ENCODE data around the gene ECHDC1. TPM values are rescaled to one million over a fixed set of nuclear protein-coding genes. Genes with fewer than 3 reads are reported as not detected.

Gene ECHDC1
- total RNA-seq, 3 donors from 2014 or later, result 56.7 to 93.7 (median 82.2) TPM

GRCh38 chr6:127282184-127282583 is 61.2 kb downstream of the ECHDC1 start:
- no peak for TF ChIP-seq POLR2AphosphoS5 (IDR thresholded peaks at IDR 0.05)
- TF ChIP-seq POLR2A (IDR thresholded peaks at IDR 0.05), result no peak
- TF ChIP-seq, protein P1, sequence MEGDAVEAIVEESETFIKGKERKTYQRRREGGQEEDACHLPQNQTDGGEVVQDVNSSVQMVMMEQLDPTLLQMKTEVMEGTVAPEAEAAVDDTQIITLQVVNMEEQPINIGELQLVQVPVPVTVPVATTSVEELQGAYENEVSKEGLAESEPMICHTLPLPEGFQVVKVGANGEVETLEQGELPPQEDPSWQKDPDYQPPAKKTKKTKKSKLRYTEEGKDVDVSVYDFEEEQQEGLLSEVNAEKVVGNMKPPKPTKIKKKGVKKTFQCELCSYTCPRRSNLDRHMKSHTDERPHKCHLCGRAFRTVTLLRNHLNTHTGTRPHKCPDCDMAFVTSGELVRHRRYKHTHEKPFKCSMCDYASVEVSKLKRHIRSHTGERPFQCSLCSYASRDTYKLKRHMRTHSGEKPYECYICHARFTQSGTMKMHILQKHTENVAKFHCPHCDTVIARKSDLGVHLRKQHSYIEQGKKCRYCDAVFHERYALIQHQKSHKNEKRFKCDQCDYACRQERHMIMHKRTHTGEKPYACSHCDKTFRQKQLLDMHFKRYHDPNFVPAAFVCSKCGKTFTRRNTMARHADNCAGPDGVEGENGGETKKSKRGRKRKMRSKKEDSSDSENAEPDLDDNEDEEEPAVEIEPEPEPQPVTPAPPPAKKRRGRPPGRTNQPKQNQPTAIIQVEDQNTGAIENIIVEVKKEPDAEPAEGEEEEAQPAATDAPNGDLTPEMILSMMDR (IDR thresholded peaks at IDR 0.05), result no peak
- Histone ChIP-seq H3K4me1 (no peaks in the 10 kb centered on the region), H3K36me3 (no peaks in the 10 kb centered on the region), H3K4me3 (no peak overlapping the region), H3K27me3 (no peaks in the 10 kb centered on the region), H3K9me3 (no peaks in the 10 kb centered on the region), H3K27ac (no peak overlapping the region)
- no peak for DNase-seq (ENCODE audit: low spot score in 2 of 2)
- intact Hi-C loops (cut with DNase I; ENCODE audit: low total_unique reads), result no loop called here

- DNase-seq (ENCODE audit: low spot score in 2 of 2), result no peak
- intact Hi-C loops (cut with DNase I; ENCODE audit: low total_unique reads), result no loop called here
- H3K4me1 ChIP-seq, result peaks cover 0 to 5% of the 10 kb centered on the region in 2 donors
- H3K9me3 ChIP-seq, result no peaks in the 10 kb centered on the region
- H3K4me3 ChIP-seq, result no peak overlapping the region
- no peaks in the 10 kb centered on the region for H3K27me3 ChIP-seq
- H3K36me3 ChIP-seq, result no peaks in the 10 kb centered on the region
- H3K27ac ChIP-seq, result no peak overlapping the region
- TF ChIP-seq POLR2A (IDR thresholded peaks at IDR 0.05) (no peak), POLR2AphosphoS5 (IDR thresholded peaks at IDR 0.05) (no peak)
- TF ChIP-seq, protein P1 (IDR thresholded peaks at IDR 0.05), result no peak
Observed at GRCh38 chr6:127279815-127280214, 63.6 kb downstream of the ECHDC1 start.

GRCh38 chr6:127277878-127278843 is 65.2 kb downstream of the ECHDC1 start:
- Histone ChIP-seq H3K4me3 (no peak overlapping the region), H3K9me3 (no peaks in the 10 kb centered on the region), H3K27me3 (no peaks in the 10 kb centered on the region), H3K36me3 (no peaks in the 10 kb centered on the region), H3K4me1 (peaks cover 0 to 5% of the 10 kb centered on the region in 2 donors), H3K27ac (no peak overlapping the region)
- DNase-seq (ENCODE audit: low spot score in 2 of 2), result no peak
- intact Hi-C loops (cut with DNase I; ENCODE audit: low total_unique reads), result no loop called here
- TF ChIP-seq, protein P1 (IDR thresholded peaks at IDR 0.05), result no peak
- TF ChIP-seq POLR2AphosphoS5 (IDR thresholded peaks at IDR 0.05), result no peak
- TF ChIP-seq POLR2A (IDR thresholded peaks at IDR 0.05), result no peak

DNA sequence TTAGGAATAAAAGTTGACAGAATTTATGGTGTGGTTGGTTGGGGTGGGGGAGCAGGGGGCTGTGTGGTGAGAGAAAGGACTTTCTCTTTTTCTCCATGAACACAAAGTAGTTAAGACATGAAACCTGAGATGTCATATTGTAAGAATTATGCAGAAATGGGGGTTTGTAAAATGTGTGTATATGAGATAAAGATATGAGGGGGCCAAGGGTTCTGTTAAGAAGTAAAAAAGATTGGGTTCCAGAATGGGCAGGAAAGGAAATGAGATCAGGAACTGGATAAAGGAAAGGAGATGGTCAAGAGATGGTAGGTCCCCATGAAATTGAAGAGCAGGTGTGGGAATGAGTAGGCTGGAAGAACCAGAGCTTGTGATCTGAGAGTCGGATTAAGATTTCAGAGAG is 67.1 kb downstream of the ECHDC1 start:
- H3K4me1 ChIP-seq, result peaks cover 0 to 5% of the 10 kb centered on the region in 2 donors
- no peak for DNase-seq (ENCODE audit: low spot score in 2 of 2)
- intact Hi-C loops (cut with DNase I; ENCODE audit: low total_unique reads), result no loop called here
- no peaks in the 10 kb centered on the region for H3K9me3 ChIP-seq
- H3K27ac ChIP-seq, result no peak overlapping the region
- TF ChIP-seq POLR2AphosphoS5 (IDR thresholded peaks at IDR 0.05) (no peak), POLR2A (IDR thresholded peaks at IDR 0.05) (no peak)
- TF ChIP-seq, protein P1 (IDR thresholded peaks at IDR 0.05), result no peak
- no peak overlapping the region for H3K4me3 ChIP-seq
- no peaks in the 10 kb centered on the region for H3K27me3 ChIP-seq
- H3K36me3 ChIP-seq, result no peaks in the 10 kb centered on the region

DNA sequence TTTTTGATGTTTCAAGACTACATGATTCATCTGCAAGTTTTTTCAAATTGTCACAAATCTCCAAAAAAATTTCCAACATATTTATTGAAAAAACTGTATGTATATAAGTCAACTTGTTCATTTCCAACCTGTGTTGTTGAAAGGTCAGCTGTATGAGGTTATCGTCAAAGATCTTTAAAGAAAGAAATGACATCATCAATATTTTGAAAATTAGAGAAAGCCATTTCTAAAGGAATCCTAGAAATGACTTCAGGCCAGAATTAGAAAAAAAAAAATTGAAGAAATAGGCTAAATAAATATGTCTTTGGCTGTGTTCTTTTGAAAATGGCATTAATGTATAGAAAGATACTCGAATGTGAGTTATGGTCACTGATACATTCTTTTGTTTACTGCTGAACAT is 69.9 kb downstream of the ECHDC1 start:
- TF ChIP-seq, protein P1 (IDR thresholded peaks at IDR 0.05), result no peak
- no peak for TF ChIP-seq POLR2A (IDR thresholded peaks at IDR 0.05)
- no peak for TF ChIP-seq POLR2AphosphoS5 (IDR thresholded peaks at IDR 0.05)
- no peak for DNase-seq (ENCODE audit: low spot score in 2 of 2)
- intact Hi-C loops (cut with DNase I; ENCODE audit: low total_unique reads), result no loop called here
- Histone ChIP-seq H3K4me3 (no peak overlapping the region), H3K36me3 (no peaks in the 10 kb centered on the region), H3K4me1 (peaks cover 0 to 5% of the 10 kb centered on the region in 2 donors), H3K27ac (no peak overlapping the region), H3K27me3 (no peaks in the 10 kb centered on the region), H3K9me3 (no peaks in the 10 kb centered on the region)
